ENCODE results near the gene EPS8L2. TPM values are rescaled to one million over a fixed set of nuclear protein-coding genes. Genes with fewer than 3 reads are reported as not detected.

EPS8L2 gene
- total RNA-seq, 2 donors from 2014 or later: 92.1 to 114 TPM

DNA sequence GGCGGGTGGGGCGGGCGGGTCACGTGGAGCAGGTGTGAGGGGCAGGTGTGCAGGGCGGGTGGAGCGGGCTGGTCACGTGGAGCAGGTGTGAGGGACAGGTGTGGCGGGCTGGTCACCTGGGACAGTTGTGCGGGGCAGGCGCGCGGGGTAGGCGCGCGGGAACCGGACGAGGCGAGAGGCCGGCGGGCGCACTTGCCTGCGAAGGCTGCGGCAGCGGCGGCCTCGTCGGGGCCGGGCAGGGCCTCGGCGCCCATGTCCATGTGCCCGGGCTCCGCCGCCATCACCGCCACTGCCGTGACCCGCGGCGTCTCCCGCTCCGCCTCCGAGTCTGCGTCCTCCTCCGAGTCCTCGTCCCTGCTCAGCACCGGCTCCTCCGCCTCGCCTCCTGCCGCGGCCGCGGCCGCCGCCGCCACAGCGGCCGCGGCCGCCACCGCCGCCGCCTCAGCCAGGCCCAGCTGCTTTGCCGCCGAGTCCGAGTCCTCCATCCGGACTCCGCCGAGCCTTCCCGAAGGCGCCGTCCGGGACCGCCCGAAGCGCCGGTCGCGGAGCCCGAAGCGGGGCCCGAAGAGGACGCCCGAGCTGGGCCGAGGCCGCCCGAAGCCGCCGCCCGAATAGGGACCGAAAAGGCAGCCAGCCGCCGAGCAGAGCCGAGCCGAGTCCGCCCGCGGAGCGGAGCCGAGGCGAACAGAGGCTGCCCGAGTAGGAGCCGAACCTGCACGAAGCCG is 11.3 kb upstream of the EPS8L2 start, which contains the start of gene DEAF1:
Gene DEAF1, minus strand, starts transcription at position 660 of the 725 bp plus-strand sequence. Its CDS starts 175 bp downstream, at position 485.
- peak; percentile 98 for DNase-seq (ENCODE audit: low spot score)
- no peaks in the 10 kb centered on the region for H3K36me3 ChIP-seq
- TF ChIP-seq, protein P1, sequence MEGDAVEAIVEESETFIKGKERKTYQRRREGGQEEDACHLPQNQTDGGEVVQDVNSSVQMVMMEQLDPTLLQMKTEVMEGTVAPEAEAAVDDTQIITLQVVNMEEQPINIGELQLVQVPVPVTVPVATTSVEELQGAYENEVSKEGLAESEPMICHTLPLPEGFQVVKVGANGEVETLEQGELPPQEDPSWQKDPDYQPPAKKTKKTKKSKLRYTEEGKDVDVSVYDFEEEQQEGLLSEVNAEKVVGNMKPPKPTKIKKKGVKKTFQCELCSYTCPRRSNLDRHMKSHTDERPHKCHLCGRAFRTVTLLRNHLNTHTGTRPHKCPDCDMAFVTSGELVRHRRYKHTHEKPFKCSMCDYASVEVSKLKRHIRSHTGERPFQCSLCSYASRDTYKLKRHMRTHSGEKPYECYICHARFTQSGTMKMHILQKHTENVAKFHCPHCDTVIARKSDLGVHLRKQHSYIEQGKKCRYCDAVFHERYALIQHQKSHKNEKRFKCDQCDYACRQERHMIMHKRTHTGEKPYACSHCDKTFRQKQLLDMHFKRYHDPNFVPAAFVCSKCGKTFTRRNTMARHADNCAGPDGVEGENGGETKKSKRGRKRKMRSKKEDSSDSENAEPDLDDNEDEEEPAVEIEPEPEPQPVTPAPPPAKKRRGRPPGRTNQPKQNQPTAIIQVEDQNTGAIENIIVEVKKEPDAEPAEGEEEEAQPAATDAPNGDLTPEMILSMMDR (IDR thresholded peaks at IDR 0.05): peak in 1 of 4 experiments; percentile 10
- no peak for TF ChIP-seq POLR2AphosphoS5 (IDR thresholded peaks at IDR 0.05)
- no peak for TF ChIP-seq POLR2A (IDR thresholded peaks at IDR 0.05)
- no peaks in the 10 kb centered on the region for H3K9me3 ChIP-seq
- 4% methylated on average over 91 of the region's 103 CpGs for WGBS
- H3K27ac ChIP-seq: peak within 1 kb of the TSS; percentile 99 to 100
- no peaks in the 10 kb centered on the region for H3K27me3 ChIP-seq (replicated peaks; ENCODE audit: insufficient read depth)
- H3K4me1 ChIP-seq (replicated peaks): peaks cover 32% of the 10 kb centered on the region
- intact Hi-C loops (cut with DNase I): no loop called here
- H3K4me3 ChIP-seq: peak within 1 kb of the TSS; percentile 83 to 86

DNA sequence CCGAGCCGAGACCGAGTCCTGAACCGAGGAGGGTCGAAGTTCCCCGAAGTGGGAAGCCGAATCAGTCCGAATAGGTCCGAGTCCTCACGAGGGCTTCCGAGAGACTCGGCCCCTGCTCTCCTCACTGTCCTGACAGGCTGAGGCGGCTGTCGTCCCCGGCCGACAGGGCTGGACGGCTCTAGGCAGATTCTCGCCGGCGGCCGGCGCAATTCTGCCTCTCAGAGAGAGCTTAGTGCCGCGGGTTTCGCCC is 10.8 kb upstream of the EPS8L2 start:
- no peaks in the 10 kb centered on the region for H3K9me3 ChIP-seq
- H3K27ac ChIP-seq: peak overlapping the region; percentile 99 to 100
- H3K27me3 ChIP-seq (replicated peaks; ENCODE audit: insufficient read depth): no peaks in the 10 kb centered on the region
- TF ChIP-seq, protein P1 (IDR thresholded peaks at IDR 0.05): no peak
- TF ChIP-seq POLR2A (IDR thresholded peaks at IDR 0.05) (no peak), POLR2AphosphoS5 (IDR thresholded peaks at IDR 0.05) (peak; percentile 22)
- under 1% methylated on average over 25 of the region's 25 CpGs for WGBS
- H3K4me3 ChIP-seq: peak overlapping the region; percentile 83 to 86
- no peaks in the 10 kb centered on the region for H3K36me3 ChIP-seq
- H3K4me1 ChIP-seq (replicated peaks): peaks cover 32% of the 10 kb centered on the region
- DNase-seq (ENCODE audit: low spot score): no peak
- intact Hi-C loops (cut with DNase I): no loop called here

DNA sequence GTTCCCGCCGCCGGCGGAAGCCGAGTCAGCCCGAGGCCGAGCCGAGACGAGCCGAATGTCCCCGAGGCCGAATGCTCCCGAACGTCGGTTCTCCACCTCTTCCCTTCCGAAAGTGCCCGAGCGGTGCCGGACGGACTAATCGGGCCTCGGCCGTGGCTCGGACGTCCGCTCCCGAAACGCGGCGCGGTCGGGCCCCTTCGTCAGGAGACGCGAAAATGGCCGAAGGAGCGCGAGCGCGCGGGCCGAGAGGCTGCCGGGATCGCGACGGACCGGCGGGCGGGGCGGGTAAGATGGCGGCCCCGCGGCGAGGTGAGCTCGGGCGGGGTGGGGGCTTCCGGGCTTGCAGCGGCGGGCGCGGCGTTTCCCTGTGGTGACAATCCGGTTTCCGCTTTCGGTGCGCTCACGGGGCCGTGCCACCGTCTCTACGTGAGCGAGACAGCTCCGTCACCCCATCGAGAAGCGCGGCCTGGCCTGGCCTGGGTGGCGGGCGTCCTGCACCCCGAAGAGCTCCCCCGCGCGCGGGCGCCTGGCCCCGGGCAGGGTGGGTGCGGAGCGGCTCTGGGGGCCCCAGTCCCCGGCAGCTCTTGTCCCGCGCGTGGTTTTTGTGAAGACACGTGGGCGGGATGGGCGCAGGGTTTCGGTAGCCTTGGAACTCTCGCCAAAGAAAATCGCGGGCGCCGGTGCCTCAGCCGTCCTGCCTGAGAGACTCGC is 10.3 kb upstream of the EPS8L2 start, which contains the start of gene TMEM80:
Gene TMEM80, plus strand, starts transcription at position 279 of the 711 bp plus-strand sequence. Its CDS starts 12 bp downstream, at position 291.
- 1% methylated on average over 100 of the region's 101 CpGs for WGBS
- intact Hi-C loops (cut with DNase I): no loop called here
- no peaks in the 10 kb centered on the region for H3K9me3 ChIP-seq
- peak; percentile 99 for DNase-seq (ENCODE audit: low spot score)
- H3K27me3 ChIP-seq (replicated peaks; ENCODE audit: insufficient read depth): no peaks in the 10 kb centered on the region
- peaks cover 28% of the 10 kb centered on the region for H3K4me1 ChIP-seq (replicated peaks)
- peak within 1 kb of the TSS; percentile 99 to 100 for H3K27ac ChIP-seq
- peak within 1 kb of the TSS; percentile 83 to 86 for H3K4me3 ChIP-seq
- TF ChIP-seq POLR2AphosphoS5 (IDR thresholded peaks at IDR 0.05) (peak; percentile 56), POLR2A (IDR thresholded peaks at IDR 0.05) (peak; percentile 63)
- TF ChIP-seq, protein P1 (IDR thresholded peaks at IDR 0.05): peak in 1 of 4 experiments; percentile 16
- no peaks in the 10 kb centered on the region for H3K36me3 ChIP-seq

DNA sequence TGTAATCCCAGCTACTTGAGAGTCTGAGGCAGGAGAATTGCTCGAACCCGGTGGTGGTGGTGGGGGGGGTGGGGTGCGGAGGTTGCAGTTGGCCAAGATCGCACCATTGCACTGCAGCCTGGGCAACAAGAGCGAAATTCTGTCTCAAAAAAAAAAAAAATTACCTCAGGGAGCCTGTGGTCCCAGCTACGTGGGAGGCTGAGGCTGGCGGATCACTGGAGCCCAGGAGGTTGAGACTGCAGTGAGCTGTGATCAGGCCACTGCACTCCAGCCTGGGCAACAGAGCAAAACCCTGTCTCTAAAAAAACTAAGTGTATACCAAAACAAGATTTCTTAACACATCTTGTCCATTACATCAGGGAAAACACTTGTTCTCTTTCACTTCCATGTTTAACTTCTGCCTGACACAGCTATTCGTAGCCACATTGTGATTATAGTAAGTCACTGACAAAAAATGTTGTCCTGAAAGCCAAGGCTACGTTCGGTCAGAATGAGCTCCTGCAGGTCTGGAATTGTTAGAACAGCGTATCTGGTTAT is 9.0 kb upstream of the EPS8L2 start:
- 66% methylated on average over 11 of the region's 11 CpGs for WGBS
- Histone ChIP-seq H3K4me1 (replicated peaks) (peaks cover 25% of the 10 kb centered on the region), H3K36me3 (no peaks in the 10 kb centered on the region), H3K4me3 (peak overlapping the region in 1 of 2 donors; percentile 86), H3K9me3 (no peaks in the 10 kb centered on the region), H3K27me3 (replicated peaks; ENCODE audit: insufficient read depth) (no peaks in the 10 kb centered on the region), H3K27ac (peak overlapping the region; percentile 99 to 100)
- TF ChIP-seq, protein P1 (IDR thresholded peaks at IDR 0.05): no peak
- TF ChIP-seq POLR2AphosphoS5 (IDR thresholded peaks at IDR 0.05) (peak; percentile 22), POLR2A (IDR thresholded peaks at IDR 0.05) (no peak)
- no peak for DNase-seq (ENCODE audit: low spot score)
- intact Hi-C loops (cut with DNase I): no loop called here

Data from prostate gland (tissue), 2 donors.